GM12891 (cell line): ENCODE data around the gene GPC6.

Experiments used
- POLR2A ChIP-seq: IDR thresholded peaks from 2 replicates; pipeline ENCODE4 v1.6.1; 2011; ENCODE audit warnings: low read depth, low read length, control low read depth
- POLR2AphosphoS5 ChIP-seq: IDR thresholded peaks from 2 replicates; pipeline ENCODE4 v1.6.1; 2011; ENCODE audit warnings: low read depth, low read length, control low read depth
- TAF1 ChIP-seq: IDR thresholded peaks from 2 replicates; pipeline ENCODE4 v1.6.1; 2011; ENCODE audit warnings: low read depth, low read length, control low read depth

- TF ChIP-seq TAF1 (no peak), POLR2A (no peak), POLR2AphosphoS5 (no peak)
These were observed 1228.3 kb downstream of the GPC6 start for GRCh38 chr13:94454906-94455305.
